GM21360 (cell line): ENCODE data around the gene LRFN4.

Experiments
- ATAC-seq: cut with Tn5 transposase; IDR thresholded peaks from one replicate; pipeline ENCODE4 v1.9.1; 2021; ENCODE audit warnings: mild to moderate bottlenecking, moderate library complexity; ENCODE audit not compliant: unreplicated experiment

LRFN4 gene

GRCh38 chr11:66845143-66845875 is 11.6 kb upstream of the LRFN4 start:
- ATAC-seq = no peak

GRCh38 chr11:66845876-66846212 is 11.0 kb upstream of the LRFN4 start:
- no peak for ATAC-seq

GRCh38 chr11:66846671-66847091 is 10.2 kb upstream of the LRFN4 start:
- ATAC-seq = no peak

GRCh38 chr11:66847461-66848232 is 9.2 kb upstream of the LRFN4 start:
- no peak for ATAC-seq

- no peak for ATAC-seq
These were observed 8.0 kb upstream of the LRFN4 start for GRCh38 chr11:66848671-66849500.

- ATAC-seq = no peak
These were observed 7.2 kb upstream of the LRFN4 start for GRCh38 chr11:66849501-66850234.

GRCh38 chr11:66850235-66850587 is 6.7 kb upstream of the LRFN4 start:
- no peak for ATAC-seq

GRCh38 chr11:66850588-66851238 is 6.2 kb upstream of the LRFN4 start:
- ATAC-seq = no peak

GRCh38 chr11:66851239-66851596 is 5.6 kb upstream of the LRFN4 start:
- no peak for ATAC-seq

- ATAC-seq = no peak
These were observed 5.0 kb upstream of the LRFN4 start for GRCh38 chr11:66851698-66852465.

GRCh38 chr11:66852466-66853241 is 4.2 kb upstream of the LRFN4 start:
- no peak for ATAC-seq

- no peak for ATAC-seq
These were observed 3.3 kb upstream of the LRFN4 start for GRCh38 chr11:66853242-66854229.

- ATAC-seq = no peak
These were observed 2.6 kb upstream of the LRFN4 start for GRCh38 chr11:66854231-66854661.

- no peak for ATAC-seq
These were observed 2.1 kb upstream of the LRFN4 start for GRCh38 chr11:66854729-66855211.

- peak; percentile 53 for ATAC-seq
These were observed 1.0 kb upstream of the LRFN4 start for GRCh38 chr11:66855574-66856495.

- no peak for ATAC-seq
These were observed 516 bp downstream of the LRFN4 start for GRCh38 chr11:66857234-66857926.
